HG03045 (cell line): ENCODE results near the gene CCR8.

Experiments
- ATAC-seq: cut with Tn5 transposase; IDR thresholded peaks from one replicate; pipeline ENCODE4 v1.9.1; 2021; ENCODE audit warnings: mild to moderate bottlenecking, moderate library complexity; ENCODE audit not compliant: unreplicated experiment

The CCR8 gene, protein sequence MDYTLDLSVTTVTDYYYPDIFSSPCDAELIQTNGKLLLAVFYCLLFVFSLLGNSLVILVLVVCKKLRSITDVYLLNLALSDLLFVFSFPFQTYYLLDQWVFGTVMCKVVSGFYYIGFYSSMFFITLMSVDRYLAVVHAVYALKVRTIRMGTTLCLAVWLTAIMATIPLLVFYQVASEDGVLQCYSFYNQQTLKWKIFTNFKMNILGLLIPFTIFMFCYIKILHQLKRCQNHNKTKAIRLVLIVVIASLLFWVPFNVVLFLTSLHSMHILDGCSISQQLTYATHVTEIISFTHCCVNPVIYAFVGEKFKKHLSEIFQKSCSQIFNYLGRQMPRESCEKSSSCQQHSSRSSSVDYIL

DNA sequence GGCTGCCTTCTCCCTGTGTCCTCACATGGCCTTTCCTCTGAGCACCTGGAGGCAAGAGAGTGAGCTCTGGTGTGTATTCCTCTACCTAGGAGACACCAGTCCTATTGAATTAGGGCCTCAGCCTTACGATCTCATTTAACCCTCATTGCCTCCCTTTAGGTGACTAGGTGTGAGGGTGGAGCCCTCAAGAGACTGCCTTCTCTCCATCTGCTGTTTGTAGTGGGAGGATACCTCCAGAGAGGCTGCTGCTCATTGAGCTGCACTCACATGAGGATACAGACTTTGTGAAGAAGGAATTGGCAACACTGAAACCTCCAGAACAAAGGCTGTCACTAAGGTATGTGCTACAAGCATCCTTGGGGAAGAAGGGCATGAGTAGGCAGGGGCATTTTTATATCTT is at the start of gene CCR8:
CCR8 (plus strand) TSS at position 217 of the 400 bp plus-strand sequence. CDS start 2,623 bp downstream, outside the sequence.
- ATAC-seq, result no peak

DNA sequence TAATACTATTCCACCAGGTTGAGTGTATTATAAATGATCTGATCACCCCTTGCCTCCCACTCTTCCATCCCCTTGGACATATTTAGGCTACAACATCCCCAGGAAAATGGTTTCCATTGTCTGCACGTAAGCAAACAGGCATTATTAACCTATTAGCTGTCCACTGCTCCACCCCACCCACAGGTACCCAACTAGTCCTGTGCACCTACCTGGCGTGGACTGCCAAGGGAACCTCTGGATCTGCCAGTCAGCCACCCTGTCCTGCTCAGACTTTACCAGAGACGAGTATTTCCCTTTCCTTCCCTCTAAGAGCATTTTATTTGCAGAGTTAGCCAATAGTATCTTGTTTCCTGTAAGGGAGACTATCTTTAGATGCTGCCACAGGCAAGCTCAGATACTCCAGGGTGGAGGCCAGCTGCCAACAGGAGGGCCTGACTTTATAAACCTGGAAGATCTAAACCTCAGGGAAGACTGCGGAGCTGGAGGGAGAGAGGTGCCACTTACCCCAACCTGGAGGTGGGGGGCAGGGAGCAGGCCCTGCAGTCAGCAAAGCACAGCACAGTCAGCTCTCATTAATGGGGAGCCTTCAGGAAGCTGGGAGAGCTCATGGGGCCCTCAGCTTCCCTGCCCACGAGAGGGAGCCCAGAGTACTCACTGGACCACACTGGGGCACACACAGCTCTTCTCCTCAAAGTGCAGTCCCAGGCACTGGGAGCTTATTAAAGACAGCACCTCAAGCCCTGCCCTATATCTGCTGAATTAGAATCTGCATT is 49.6 kb upstream of the CCR8 start, which contains the start of gene CX3CR1:
CX3CR1 (minus strand) TSS at position 292 of the 773 bp plus-strand sequence. CDS start 13,527 bp downstream, outside the sequence.
- no peak for ATAC-seq

DNA sequence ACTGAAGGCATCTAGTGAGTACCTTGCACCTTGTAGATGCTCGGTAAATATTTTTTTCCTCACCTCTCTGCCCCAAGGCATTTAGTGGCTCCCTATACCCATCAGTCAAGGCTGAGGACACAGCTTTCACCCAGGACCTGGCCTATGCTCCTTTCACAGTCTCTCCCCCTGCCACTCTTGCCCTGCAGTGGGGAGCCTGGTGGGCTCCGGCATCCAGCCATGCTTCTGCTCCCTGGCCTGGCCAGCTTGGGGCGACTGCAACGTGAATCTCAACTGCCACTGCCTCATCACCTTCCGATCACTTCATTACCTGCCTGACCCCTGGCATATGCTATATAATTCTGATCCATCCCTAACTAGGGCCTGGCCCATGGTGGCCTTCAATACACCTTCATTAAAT is 48.9 kb upstream of the CCR8 start:
- ATAC-seq, result no peak

DNA sequence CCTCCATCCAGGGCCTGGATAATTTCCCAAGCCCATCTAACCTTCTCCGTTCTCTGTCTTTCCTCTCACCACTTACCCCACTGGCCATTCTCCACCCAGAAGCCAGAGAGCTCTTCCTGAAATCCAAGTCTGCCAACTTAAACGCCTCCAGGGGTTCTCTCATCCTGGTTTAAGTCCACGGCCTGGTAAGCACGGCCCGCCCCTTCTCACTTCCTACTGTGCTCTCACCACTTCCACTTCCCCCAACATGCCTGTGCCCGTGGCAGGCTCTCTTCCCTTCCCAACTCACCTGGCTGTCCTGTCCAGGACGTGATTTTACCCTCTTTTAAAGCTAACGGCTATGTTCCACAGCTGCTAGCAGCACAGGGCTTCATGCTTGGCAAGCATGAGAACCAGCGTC is 48.0 kb upstream of the CCR8 start:
- ATAC-seq, result no peak

DNA sequence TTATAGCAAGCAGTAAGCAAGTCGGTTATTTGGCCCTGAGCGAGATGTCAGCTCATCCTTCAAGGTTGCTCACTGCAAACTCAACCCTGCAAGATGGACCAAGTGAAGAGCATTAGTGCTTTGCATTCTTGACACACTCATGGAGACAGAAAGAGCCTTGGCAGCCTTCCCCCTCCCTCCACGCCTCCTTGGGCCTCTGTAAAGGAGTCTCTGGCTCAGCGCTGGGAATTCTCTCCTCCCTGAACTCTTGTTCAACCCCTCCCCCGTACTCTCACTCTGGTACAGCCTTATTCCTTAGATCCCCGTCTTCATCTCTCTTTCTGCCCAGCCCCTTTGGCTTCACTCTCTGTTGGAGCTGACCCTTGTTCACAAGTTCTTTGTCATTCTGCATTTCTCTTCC is 47.5 kb upstream of the CCR8 start:
- ATAC-seq, result no peak

DNA sequence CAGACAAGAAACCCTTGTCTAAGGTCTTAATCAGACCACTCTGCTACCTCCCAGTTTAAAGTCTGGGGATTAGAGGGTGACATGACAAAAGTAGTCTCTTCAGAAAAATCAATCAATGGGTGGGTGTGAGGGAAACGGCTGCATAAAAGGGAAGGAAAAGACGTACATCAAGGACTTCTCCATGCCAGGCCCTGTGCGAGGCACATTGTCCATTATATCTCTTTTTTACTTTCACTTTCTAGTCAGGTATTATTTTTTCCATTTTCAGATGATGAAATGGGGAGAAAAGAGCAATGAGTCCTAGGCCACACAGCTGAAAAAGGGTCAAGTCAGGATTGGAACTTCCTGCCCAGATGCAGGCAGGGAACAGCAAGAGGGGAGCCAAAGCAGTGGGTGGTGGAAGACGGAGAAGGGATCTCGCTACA is 45.0 kb upstream of the CCR8 start:
- ATAC-seq, result no peak

DNA sequence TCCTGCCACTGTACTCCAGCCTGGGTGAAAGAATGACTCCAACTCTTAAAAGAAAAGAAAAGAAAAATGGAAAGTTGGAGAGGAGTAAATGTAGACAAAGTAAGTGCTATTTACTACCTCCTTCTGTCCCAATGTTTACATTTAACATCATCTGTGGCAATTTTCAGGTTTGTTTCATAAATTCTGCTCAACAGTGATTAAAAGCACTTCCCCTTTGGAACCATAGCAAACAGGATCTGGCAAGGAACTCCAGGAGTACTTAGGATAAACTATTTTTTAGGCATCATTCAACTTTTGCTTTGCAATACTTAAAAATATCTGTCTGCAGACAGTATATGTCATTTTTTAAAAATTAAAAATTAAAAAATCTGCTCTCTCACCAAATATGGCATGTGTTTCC is 44.2 kb upstream of the CCR8 start:
- ATAC-seq, result no peak

DNA sequence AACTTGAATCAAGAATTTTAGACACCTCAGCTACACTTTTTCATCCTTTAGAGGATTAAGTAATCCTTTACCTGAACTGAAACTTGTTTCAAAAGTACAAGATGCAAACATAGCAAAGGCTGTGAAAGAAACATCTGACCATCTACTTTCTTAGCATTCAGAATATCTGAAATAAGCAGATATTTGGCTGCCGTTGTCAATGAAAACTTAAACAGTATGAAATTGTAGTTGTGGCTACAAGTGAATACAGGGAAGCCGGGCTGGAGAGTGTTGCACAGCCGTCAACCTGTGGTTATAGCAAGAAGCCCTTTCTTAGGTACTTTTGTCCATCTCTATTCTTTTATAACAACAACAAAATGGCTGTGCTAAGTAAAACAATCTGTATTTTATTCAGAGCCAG is 42.7 kb upstream of the CCR8 start:
- ATAC-seq, result no peak

DNA sequence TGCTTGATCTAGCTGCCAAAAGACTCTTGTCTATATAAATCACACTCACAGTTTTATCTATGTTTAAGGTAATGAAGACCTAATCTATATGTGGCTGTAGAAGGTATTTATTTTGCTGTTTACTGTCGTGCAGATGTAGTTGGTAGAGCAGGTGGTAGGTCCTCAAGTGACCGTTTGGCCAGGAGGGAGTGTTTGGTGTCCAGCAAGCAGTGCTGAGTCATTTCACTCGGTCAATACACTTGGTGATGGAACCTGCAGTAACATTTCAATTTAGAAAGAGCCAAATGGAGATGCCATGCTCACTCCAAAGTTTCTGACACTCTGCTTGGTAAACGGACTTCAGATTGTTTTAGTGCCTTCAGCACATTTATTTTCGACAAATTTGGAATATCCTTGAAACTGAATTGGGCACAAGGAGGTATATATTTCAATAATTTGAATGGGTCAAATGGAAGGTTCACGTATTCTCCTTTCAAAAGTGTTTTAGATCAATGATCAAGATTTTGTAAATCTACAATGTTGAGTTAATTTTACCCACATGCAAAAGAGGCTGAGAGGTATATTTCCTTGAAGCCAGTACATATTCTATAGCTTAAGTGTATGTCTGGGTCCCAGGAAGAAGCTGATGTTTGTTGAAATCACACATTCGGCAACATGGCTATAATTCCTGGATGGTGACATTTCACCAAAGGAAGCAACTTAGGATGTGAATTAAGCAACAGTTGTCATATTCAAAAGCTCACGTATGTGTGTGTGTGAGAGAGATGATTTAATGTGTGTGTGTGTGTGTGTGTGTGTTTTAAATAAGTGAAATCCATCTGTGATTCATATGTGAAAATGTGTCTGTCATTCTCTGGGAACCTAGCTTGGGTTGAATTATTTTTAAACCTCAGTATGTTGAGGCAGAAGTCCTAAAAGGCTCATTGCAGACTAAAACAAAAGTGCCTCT is 42.0 kb upstream of the CCR8 start:
- ATAC-seq, result no peak

DNA sequence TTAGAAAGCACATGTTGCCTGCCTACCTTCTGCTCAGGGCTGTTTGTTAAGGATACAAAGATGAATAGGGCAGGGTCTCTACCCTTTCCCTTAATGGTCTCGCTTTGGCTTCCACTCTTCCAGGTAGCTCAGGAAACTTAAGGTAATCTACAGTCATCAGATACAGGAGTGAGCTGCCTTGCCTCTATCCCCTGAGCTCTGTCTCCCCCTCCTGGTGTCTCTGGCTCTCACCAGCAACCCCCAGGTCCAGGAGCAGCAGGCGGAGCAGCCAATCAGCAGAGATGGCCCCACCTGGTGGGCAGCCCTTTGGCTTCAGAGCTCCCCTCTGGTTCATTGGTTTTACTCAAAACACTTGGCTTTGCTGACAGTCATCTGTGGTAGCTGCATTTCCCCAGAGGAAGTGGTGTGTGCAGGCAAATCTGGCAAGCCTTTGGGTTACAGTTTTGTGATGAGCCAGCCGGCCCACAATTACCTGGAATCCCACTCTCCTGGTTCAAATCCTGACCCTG is 41.2 kb upstream of the CCR8 start:
- ATAC-seq, result peak; percentile 98

DNA sequence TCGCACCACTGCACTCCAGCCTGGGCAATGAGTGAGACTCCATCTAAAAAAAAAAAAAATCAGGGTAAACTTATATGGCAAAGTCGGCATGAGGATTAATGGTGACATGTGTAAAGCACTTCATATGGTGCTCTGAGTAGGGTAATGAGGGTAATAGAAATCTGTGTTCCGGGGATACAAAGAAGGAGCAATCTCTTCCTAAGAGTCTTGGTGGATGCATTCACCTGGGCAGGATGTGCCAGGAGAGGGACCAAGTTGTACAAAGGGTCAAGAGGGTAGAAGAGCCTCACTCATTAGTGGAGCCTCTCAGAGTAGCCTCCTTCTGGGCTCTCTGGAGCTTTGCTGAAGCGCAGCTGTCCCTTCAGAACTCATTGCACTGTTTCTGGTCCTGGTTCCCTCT is 40.4 kb upstream of the CCR8 start:
- ATAC-seq, result no peak

DNA sequence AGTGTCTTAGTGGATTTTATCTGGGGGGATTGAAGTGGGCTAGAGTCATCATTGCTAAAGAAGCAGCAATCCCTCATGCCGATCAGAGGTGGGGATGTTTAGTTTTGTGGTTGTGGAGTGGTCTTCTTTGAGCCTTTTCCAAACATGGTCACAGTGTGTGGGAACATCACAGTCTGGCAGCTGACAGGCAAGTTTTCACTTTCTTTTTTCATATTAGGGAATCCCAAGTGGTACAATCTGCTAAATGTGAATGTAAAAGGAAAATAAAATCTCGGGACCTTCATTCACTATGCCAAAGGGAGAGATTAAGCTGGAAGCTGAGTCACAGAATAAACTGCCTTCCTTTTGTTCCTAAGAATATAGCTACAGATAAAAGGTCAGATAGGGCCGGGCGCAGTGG is 39.3 kb upstream of the CCR8 start:
- no peak for ATAC-seq

DNA sequence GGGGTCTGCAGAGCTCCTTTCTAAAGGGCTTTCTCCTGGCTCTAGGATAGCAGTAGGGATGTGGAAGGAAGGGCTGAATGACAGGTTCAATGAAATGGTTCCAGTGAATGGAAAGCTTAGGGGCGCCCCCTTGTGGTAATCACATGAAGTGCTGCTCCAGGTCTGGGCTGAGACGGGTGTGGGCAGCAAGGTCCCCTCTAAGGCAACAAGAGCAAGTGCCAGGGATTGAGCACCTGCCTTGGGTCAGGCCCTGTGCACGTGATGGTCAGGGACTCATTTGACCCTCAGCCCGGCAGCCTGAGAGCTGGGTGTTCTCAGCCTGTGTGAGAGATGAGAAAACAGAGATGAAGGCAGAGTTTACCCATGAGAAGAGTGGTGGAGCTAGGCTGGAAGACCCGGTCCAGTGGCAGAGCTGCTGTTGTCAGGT is 37.6 kb upstream of the CCR8 start:
- no peak for ATAC-seq

DNA sequence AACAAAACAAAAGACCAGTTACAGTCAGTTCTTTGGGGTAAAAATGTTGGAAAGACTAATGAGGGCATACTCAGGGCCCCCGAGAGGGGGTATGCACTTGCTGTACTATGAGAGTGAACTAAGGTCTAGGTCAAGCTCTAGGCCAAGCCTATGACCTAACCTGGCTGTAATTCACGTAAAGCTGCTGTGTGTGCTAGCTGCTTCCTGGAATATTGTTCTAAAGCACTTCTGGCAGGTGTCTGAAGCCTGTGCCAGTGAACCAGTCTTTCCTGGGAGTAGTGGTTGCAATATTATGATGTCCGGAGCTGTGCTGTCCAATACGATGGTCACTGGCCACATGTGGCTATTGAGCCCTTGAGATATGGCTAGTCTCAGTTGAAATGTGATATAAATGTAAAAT is 36.5 kb upstream of the CCR8 start:
- no peak for ATAC-seq

DNA sequence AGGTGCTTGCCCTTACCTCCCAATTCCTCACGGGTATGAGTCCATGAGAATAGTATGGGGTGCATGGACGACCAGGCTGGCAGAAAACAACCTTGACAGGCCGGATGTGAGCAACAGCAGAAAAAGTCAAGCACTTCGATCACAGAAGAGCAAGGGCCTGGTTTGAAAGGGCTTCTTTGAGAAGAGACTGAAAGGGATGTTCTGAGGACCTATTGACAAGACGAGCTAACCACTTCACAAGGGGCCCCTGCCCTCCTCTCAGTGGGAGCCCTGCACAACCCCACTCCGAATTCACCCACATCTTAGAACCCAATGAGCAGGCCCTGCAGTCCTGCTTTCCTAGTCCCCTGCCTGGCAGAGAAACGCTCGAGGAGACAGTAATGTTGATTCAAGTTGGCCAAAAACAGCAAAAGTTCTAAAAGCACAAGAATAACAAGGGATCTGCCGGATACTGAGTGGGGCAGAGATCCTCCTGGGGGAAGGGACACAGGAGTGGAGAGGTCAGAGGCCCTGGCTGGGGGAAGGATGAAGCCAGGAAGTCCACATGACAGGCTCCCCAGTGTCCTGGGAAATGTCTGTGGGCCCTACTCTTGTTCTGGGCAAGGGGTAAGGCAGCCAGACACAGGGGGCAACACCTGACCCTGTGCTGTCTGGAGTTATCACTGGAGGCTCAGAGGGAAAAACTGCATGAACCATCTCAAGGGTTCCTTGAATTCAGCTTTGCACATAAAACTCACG is 34.9 kb upstream of the CCR8 start:
- ATAC-seq, result no peak

DNA sequence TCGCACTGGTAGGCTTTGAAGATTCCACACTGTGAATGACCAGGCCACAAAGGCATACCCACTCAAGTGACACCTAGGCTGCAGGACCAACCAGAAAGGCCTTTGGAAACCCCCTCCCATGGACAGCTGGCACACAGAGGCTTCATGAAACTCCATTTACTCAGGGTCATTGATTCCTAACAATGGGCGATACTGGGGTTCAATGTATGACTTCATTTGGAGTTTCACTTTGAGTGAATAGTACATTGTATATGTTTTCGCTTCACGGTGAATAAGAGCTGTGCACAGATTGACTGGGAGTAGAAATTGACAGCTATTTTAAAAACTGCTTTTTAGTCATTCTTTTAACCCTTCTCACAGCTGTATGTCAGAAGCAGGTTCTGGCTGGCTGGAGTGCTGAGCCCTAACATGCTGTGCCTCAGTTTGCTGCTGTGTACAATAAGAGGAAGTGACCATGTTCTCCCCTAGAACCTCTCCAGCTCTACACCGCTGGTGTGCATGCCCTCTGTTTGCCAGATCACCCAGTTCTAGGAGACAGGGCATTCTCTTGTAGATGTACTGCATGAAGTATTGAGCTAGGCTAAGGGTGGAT is 34.2 kb upstream of the CCR8 start:
- peak; percentile 86 for ATAC-seq

DNA sequence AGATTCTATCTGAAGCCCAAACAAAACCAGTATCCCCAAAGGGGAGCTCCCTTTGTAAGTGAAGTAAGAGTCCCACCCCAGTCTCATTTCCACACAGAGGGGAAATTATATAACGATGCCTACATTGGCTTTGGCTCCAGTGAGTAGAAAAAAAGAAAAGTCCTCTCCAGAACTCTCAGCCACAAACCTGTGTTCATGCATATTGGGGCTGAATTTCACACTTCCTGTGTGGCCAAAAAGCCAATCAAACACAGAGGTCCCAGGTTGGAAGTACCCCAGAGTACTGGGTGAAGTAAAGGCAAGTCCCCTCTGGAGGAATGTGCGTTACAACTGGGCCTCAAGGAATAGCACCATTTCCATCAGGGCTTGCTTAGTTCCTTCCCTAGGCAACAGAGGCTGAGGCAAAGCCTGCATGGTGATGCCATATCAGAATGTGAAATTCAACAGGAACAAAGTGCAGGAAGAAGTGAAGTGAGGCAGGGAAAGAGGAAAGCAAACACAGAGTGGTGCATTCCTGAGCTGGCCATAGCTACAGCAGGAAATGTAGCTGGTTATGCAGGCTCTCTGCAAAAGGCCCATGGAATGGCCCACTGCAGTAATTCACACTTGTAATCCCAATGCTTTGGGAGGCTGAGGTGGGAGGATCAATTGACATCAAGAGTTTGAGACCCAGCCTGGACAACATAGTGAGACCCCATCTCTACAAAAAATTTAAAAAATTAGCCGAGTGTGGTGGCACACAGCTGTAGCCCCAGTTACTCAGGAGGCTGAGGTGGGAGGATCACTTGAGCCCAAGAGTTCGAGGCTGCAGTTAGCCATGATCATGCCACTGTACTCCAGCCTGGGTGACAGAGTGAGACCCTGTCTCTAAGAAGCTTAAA is 33.1 kb upstream of the CCR8 start:
- ATAC-seq, result no peak

DNA sequence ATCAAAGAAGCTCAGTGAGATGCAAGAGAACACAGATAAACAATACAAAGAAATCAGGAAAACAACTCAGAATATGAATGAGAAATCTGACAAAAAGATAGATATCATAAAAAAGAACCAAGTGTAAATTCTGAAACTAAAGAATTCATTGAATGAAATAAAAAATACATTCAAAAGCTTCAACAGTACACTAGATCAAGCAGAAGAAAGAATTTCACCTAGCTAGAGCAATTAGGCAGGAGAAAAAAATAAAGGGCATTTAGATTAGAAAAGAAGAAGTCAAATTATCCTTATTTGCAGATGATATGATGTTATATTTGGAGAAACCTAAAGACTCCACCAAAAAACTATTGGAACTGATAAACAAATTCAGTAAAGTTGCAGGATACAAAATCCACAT is 30.2 kb upstream of the CCR8 start:
- no peak for ATAC-seq

DNA sequence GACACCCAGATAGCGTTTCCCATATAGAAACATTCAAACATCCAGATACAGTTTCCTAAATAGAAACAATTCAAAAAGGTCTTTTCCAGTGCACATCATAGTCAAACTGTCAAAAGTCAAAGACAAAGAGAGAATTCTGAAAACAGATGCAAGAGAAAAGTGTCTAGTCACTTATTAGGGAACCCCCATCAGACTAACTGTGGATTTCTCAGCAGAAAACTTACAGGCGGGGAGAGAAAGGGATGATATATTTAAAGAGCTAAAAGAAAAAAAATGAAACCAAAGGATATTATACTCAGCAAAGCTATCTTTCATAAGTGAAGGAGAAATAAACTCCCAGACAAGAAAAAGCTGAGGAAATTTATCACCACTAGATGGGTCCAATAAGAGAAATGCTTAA is 27.3 kb upstream of the CCR8 start:
- ATAC-seq, result no peak
